Measurements from ENCODE around the gene EPHA3.

DNA sequence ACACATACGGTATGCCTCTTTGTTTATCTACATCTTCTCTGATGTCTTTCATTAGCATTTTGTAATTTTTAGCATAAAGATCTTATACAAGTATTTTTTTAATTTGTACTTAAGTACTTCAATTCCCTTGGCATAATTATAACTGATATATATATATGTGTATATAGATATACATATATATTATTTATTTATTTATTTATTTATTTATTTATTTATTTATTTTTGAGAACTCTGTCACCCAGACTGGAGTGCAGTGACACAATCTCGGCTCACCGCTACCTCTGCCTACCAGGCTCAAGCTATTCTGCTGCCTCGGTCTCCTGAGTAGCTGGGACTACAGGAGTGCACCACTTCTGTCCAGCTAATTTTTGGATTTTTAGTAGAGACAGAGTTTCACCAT, 382.7 kb downstream of the EPHA3 start:
- TF ChIP-seq POLR2A (IDR thresholded peaks at IDR 0.05; ENCODE audit: extremely low read depth, insufficient read length), result no peak
- TF ChIP-seq, protein P1, sequence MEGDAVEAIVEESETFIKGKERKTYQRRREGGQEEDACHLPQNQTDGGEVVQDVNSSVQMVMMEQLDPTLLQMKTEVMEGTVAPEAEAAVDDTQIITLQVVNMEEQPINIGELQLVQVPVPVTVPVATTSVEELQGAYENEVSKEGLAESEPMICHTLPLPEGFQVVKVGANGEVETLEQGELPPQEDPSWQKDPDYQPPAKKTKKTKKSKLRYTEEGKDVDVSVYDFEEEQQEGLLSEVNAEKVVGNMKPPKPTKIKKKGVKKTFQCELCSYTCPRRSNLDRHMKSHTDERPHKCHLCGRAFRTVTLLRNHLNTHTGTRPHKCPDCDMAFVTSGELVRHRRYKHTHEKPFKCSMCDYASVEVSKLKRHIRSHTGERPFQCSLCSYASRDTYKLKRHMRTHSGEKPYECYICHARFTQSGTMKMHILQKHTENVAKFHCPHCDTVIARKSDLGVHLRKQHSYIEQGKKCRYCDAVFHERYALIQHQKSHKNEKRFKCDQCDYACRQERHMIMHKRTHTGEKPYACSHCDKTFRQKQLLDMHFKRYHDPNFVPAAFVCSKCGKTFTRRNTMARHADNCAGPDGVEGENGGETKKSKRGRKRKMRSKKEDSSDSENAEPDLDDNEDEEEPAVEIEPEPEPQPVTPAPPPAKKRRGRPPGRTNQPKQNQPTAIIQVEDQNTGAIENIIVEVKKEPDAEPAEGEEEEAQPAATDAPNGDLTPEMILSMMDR (IDR thresholded peaks at IDR 0.05; ENCODE audit: low read depth, low read length), result no peak
- no peak for TF ChIP-seq MYC (IDR thresholded peaks at IDR 0.05; ENCODE audit: low read depth, low read length)
